NCI-H82 (cell line): ENCODE measurements around the gene RAD51D.
"Not testable (repeated sequence)": the region's sequence is repeated elsewhere in the genome, so short reads cannot be mapped to it uniquely, and the experiment has no call there.

ENCODE experiments used
- DNase-seq: peaks from one replicate; lab custom pipeline; 2025; lab: John Stamatoyannopoulos, UW

RAD51D gene

GRCh38 chr17:35065880-35066279 lies 53.8 kb downstream of the RAD51D start:
- no peak for DNase-seq

DNA sequence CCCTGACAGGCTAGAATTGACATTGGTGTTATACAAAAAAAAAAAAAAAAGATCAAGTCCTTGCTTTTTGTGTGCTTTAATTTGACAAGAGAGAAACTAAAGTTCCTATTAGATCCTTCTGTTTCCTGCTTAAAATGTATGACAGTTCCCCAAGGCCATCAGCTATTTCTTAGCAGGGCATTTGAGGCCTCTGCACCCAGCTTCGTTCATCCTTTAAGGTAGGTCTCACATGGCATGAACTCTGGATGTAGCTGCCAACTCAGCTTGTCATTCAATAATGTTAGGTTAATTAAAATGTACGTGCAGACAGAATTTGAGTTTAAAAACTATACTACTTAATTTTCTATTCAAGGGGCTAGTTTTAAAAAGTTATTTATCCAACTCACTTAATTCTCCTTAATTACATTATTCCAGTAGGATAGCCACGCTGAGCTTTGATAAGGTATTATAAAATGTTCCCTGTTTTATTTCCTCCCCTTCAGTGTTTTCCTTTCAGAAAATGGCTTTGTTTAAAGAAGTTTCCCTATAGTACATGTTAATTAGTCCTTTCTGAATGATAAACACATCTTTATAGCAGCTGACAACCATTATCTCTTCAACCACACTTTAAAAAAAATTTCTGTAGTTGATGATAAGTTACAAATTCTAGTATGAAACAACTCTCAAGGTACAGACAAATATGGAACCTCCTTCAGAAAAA lies 55.0 kb downstream of the RAD51D start:
- DNase-seq: no peak

- DNase-seq: peak; percentile 38
Measured at GRCh38 chr17:35063514-35064223, 56.0 kb downstream of the RAD51D start, which contains the start of gene RFFL. Gene RFFL, minus strand, starts transcription at chr17:35063707. Its CDS starts 37,154 bp downstream, at chr17:35026553.

- DNase-seq: no peak
Measured at GRCh38 chr17:35062308-35062707, 57.4 kb downstream of the RAD51D start.

- DNase-seq: no peak
Measured at GRCh38 chr17:35057332-35057915, 62.2 kb downstream of the RAD51D start.

- no peak for DNase-seq
Measured at GRCh38 chr17:35056013-35056412, 63.6 kb downstream of the RAD51D start.

GRCh38 chr17:35053204-35053603 lies 66.5 kb downstream of the RAD51D start:
- DNase-seq: no peak

DNA sequence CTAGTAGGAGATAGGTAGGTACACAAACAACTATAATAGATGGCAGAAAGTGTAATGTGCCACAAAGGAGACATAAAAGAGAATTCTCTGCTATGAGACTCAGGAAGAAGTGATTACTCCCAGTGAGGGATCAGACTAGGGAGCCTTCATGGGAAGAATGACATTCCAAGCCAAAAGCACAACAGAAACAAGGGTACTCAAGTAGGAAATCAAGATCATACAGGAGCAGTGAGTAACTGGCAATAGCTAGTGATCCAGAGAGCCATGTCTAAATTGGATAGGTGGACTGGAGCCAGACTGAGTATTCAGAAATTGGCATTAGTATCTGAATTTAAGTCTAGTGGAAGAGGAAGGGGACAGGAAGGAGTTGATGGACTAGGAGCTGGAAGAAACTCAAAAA lies 66.9 kb downstream of the RAD51D start:
- DNase-seq: no peak

DNA sequence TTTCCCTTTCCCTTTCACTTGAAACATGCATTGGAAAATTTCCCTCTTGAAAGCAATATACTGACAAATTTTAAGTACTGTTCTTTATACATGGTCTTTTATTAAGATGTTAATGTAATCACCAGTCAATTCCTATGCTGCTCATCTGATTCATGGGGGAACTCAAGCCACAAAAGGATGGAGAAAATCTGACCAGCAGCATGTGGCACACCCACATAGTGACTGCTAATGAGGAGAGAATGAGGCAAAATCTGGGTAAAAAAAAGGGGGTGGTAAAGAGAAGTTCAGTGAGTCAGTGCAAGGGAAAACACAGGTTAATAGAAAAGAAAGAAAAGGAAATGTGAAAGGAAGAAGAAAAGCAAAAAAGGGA lies 67.4 kb downstream of the RAD51D start:
- no peak for DNase-seq

DNA sequence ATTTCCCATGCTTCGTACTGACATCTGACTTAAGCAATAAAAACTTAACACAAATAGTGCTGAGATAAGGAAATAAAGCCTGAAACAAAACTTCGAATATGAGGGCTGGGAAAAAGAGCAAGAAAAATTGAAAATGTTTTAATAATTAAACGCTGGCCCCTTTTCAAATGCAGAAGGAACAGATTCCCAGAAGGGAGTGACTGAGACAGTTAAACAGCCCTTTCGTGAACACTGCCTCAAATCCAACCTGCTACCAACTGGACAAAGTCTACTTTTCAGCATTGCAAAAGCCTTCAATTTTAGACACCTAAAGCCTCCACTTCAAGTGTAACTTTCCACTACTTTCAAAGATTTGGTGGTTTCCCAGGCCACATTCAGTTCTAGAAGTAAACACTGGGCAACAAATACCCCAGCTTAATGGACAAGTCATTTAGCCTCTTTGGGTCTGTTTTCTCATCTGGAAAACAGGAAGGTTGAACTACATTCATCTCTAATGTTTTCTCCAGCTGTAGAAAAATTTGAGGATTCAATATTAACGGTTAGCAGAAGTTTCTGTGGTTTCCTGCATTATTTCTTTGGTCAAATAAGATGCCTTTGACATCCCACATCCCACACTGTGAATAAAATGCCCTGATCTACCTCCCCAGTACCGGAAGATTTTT lies 68.0 kb downstream of the RAD51D start:
- DNase-seq: no peak

DNA sequence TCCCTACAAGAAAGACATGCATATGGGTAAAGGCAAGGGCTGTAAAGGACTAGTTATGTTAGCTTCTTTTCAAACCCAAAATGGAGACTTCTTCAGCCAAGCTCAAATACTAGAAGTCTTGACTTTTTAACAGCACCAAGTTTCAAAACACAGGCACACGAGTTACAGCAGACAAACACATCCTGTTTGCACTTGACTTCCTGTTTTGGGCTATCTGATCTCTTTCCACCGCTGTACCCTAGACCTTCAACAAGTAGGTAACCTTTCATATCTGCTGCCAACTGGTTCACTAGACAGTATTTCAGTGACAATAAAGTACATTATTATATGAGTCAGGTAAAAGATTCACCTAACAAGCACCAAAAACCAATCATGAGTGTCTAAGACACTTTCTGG lies 68.5 kb downstream of the RAD51D start:
- DNase-seq: no peak

- DNase-seq: no peak
Measured at GRCh38 chr17:35050170-35050569, 69.5 kb downstream of the RAD51D start.

DNA sequence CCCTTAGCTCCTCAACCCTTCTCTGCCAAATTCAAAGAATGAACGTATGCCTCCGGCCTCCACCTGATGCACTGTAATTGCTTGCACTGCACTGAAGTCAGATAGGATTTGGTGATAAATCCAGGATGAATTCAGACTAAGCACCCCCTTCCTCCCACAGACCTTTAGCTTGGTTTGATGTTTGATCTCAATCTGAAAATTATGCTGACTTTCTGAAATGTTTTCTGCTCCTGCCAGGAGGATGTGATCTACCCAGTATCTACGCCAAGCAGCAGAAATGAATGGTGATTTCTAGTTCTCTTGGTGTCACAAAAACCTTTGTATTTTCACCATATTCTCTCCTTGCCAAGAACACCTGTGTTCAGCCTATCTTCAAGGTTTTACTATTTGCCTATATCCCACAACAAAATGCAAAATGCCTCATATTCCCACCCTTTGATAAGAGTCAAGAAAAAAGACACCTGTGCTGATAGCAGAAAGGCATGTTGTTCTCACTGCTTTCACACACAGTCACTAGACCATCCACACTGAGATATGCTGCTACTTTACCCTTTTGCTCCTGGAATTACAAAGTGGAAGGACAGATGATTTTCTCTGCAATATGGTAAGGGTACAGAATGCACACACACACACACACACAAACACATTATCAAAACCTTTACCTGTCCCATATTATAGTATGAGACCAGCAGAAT lies 70.8 kb downstream of the RAD51D start:
- peak; percentile 17 for DNase-seq

GRCh38 chr17:35046740-35047283 lies 72.8 kb downstream of the RAD51D start:
- DNase-seq: peak; percentile 85

DNA sequence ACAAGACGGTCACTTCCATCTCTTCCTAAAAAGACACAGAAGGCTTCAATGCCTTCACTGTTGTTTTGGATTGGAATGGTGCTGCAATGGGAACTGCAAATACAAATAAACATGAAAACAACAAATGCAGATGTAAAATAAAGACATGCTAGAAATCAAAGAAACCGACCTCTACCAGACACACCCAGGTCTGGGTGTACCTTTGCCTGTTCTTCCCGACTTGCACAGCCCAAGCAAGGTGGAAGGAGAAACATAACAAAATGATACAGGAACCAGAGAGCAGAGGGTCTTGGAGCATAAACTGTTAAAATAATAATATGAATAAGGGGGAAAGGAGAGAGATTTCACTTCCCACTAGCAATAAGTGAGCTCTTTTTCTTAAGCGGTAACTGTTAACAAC lies 73.4 kb downstream of the RAD51D start:
- no peak for DNase-seq

DNA sequence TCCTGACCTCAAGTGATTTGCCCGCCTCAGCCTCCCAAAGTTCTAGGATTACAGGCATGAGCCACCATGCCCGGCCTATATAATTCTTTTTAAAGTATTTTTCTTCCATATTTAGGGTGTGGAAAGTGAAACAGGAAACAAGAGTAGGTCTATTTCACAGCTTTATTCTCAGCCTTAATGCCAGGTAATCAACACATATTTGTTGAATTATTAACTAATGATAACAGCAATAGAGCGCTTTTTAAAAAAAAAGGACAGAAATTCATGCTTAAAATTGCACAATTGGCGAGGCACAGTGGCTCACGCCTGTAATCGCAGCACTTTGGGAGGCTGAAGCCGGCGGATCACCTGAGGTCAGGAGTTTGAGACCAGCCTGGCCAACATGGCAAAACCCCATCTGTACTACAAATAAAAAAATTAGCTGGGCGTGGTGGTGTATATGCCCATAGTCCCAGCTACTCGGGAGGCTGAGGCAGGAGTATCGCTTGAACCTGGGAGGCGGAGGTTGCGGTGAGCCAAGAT lies 74.1 kb downstream of the RAD51D start:
- DNase-seq: not testable (repeated sequence)

DNA sequence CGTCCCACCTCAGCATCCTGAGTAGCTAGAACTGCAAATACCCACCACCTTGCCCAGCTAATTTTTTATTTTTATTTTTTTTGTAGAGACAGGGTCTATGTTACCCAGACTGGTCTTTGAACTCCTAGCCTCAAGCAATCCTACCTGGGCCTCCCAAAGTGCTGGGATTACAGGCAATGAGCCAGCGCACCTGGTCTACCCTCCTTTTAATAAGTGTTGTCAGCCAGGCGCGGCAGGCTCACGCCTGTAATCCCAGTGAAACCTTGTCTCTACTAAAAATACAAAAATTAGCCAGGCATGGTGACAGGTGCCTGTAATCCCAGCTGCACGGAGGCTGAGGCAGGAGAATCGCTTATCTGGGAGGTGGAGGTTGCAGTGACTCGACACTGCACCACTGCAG lies 75.5 kb downstream of the RAD51D start:
- no peak for DNase-seq
